ENCODE results near the gene DDX6. TPM values are rescaled to one million over a fixed set of nuclear protein-coding genes. Genes with fewer than 3 reads are reported as not detected.
A peak's percentile ranks its signal among the peaks of the same experiment; 100 is the strongest.

DDX6 gene
- total and polyA plus RNA-seq, 9 of the 15 experiments (the other 6 are each of a cell fraction or from before 2014, with no cell fraction given), result 10.0 to 102 (median 58.2) TPM

GRCh38 chr11:118790357-118791110 is 430 bp downstream of the DDX6 start (continued):
- TF ChIP-seq RREB1 (CRISPR knock-in tag; IDR thresholded peaks at IDR 0.05) (0 out of 2 replicates have a peak, but pooled peaks have one; percentile 31), CC2D1A (IDR thresholded peaks at IDR 0.05) (peak; percentile 60; the same call in 1 of the 2 replicates), MXI1 (IDR thresholded peaks at IDR 0.05; ENCODE audit: low read depth, low read length) (no peak), CBX2 (IDR thresholded peaks at IDR 0.05; ENCODE audit: insufficient read depth, low read length, poor library complexity, severe bottlenecking) (no peak), ZNF280A (IDR thresholded peaks at IDR 0.05; ENCODE audit: low read depth, partially characterized antibody) (no peak), ZMIZ1 (IDR thresholded peaks at IDR 0.05; ENCODE audit: low read depth in 2 of 2, low read length in 2 of 2) (no peak), ZNF212 (CRISPR knock-in tag; IDR thresholded peaks at IDR 0.05) (no peak), ZBTB49 (CRISPR knock-in tag; IDR thresholded peaks at IDR 0.05; ENCODE audit: borderline replicate concordance) (no peak), HNRNPH1 (optimal IDR thresholded peaks at IDR 0.05; ENCODE audit: low read depth, low read length) (no peak), ZBTB8A (IDR thresholded peaks at IDR 0.05; ENCODE audit: partially characterized antibody) (no peak)

Measured in K562 (cell line).